ENCODE results near the gene RFX3. TPM values are rescaled to one million over a fixed set of nuclear protein-coding genes. Genes with fewer than 3 reads are reported as not detected.

RFX3 gene
- total and polyA plus RNA-seq, 4 donors, result 0.30 to 4.6 (median 1.5) TPM

GRCh38 chr9:3497401-3497800, 28.4 kb downstream of the RFX3 start (continued):
- TF ChIP-seq NR2F2 (IDR thresholded peaks at IDR 0.05) (no peak), HNF4G (IDR thresholded peaks at IDR 0.05) (no peak), CTCF (IDR thresholded peaks at IDR 0.05; ENCODE audit: low read depth, low read length, missing input control) (no peak), ZBTB33 (IDR thresholded peaks at IDR 0.05) (no peak), SP1 (IDR thresholded peaks at IDR 0.05) (no peak), YY1 (IDR thresholded peaks at IDR 0.05) (no peak), TAF1 (conservative IDR thresholded peaks at IDR 0.05) (no peak), EGR1 (IDR thresholded peaks at IDR 0.05; ENCODE audit: low read depth in 2 of 2) (no peak), RXRA (IDR thresholded peaks at IDR 0.05) (no peak)

- DNase-seq (ENCODE audit: low spot score), result no peak
- 83% methylated on average over 3 of the region's 3 CpGs for WGBS
- TF ChIP-seq REST (IDR thresholded peaks at IDR 0.05) (no peak), RXRA (IDR thresholded peaks at IDR 0.05) (no peak), YY1 (IDR thresholded peaks at IDR 0.05) (no peak), FOXA2 (IDR thresholded peaks at IDR 0.05) (no peak), FOXA1 (IDR thresholded peaks at IDR 0.05) (no peak), HNF4A (conservative IDR thresholded peaks at IDR 0.05) (no peak), GABPA (IDR thresholded peaks at IDR 0.05 in 1 of 2, conservative IDR thresholded peaks at IDR 0.05 in 1 of 2) (no peak), SP1 (IDR thresholded peaks at IDR 0.05) (no peak), JUND (IDR thresholded peaks at IDR 0.05) (no peak), ATF3 (IDR thresholded peaks at IDR 0.05) (no peak), MAX (IDR thresholded peaks at IDR 0.05) (no peak)
Measured at GRCh38 chr9:3495855-3496254, 29.9 kb downstream of the RFX3 start.

More at GRCh38 chr9:3495855-3496254, 29.9 kb downstream of the RFX3 start:
- H3K9ac ChIP-seq (ENCODE audit: low read depth in 1 of 2, low read length in 2 of 2), result no peak overlapping the region
- H3K9me3 ChIP-seq (ENCODE audit: control insufficient read depth in 4 of 4, low read length in 3 of 4), result no peaks in the 10 kb centered on the region
- H3K27ac ChIP-seq (ENCODE audit: low read depth in 1 of 2, low read length in 2 of 2), result no peak overlapping the region
- H3K27me3 ChIP-seq (ENCODE audit: control insufficient read depth in 4 of 4, insufficient read depth in 4 of 4, low read length in 3 of 4), result no peaks in the 10 kb centered on the region
- no peaks in the 10 kb centered on the region for H3K4me1 ChIP-seq (ENCODE audit: control insufficient read depth in 4 of 4, insufficient read depth in 4 of 4, low read length in 3 of 4)
- H3K4me3 ChIP-seq (ENCODE audit: low read depth in 1 of 3, low read length in 3 of 3), result no peak overlapping the region
- no peaks in the 10 kb centered on the region for H3K36me3 ChIP-seq (ENCODE audit: control insufficient read depth in 4 of 4, insufficient read depth in 3 of 4, low read depth in 1 of 4, low read length in 3 of 4)

Measured in liver (tissue), 9 donors.